ENCODE measurements around the gene OPN4.

The OPN4 gene

GRCh38 chr10:86709396-86710185, 55.2 kb downstream of the OPN4 start:
- H3K4me3 ChIP-seq (ENCODE audit: low read depth, low read length) = no peak overlapping the region
- no peak for DNase-seq (ENCODE audit: low read depth)
- no peak for TF ChIP-seq CTCF (conservative IDR thresholded peaks at IDR 0.05; ENCODE audit: low read depth, low read length)

GRCh38 chr10:86710987-86711512, 56.7 kb downstream of the OPN4 start:
- H3K4me3 ChIP-seq (ENCODE audit: low read depth, low read length) = peak overlapping the region; percentile 68
- peak; percentile 64 for TF ChIP-seq CTCF (conservative IDR thresholded peaks at IDR 0.05; ENCODE audit: low read depth, low read length)
- peak; percentile 92 for DNase-seq (ENCODE audit: low read depth)

GRCh38 chr10:86711513-86712316, 57.4 kb downstream of the OPN4 start:
- H3K4me3 ChIP-seq (ENCODE audit: low read depth, low read length) = peak overlapping the region; percentile 68
- TF ChIP-seq CTCF (conservative IDR thresholded peaks at IDR 0.05; ENCODE audit: low read depth, low read length) = no peak
- DNase-seq (ENCODE audit: low read depth) = peak; percentile 48

- TF ChIP-seq CTCF (conservative IDR thresholded peaks at IDR 0.05; ENCODE audit: low read depth, low read length) = no peak
- peak; percentile 32 for DNase-seq (ENCODE audit: low read depth)
- peak overlapping the region; percentile 68 for H3K4me3 ChIP-seq (ENCODE audit: low read depth, low read length)
These were observed 58.0 kb downstream of the OPN4 start for GRCh38 chr10:86712317-86712707.

- no peak for TF ChIP-seq CTCF (conservative IDR thresholded peaks at IDR 0.05; ENCODE audit: low read depth, low read length)
- H3K4me3 ChIP-seq (ENCODE audit: low read depth, low read length) = no peak overlapping the region
- DNase-seq (ENCODE audit: low read depth) = no peak
These were observed 60.9 kb downstream of the OPN4 start for GRCh38 chr10:86715156-86715795.

- DNase-seq (ENCODE audit: low read depth) = no peak
- no peak for TF ChIP-seq CTCF (conservative IDR thresholded peaks at IDR 0.05; ENCODE audit: low read depth, low read length)
- no peak overlapping the region for H3K4me3 ChIP-seq (ENCODE audit: low read depth, low read length)
These were observed 61.5 kb downstream of the OPN4 start for GRCh38 chr10:86715836-86716235.
